GM10248 (cell line): Measurements from ENCODE around the gene TXNRD2.

Experiments used
- CTCF ChIA-PET: fragments of 300-600 bp; sonication (Branson Sonifier 250); formaldehyde crosslinking; extraction: SDS; loops from one replicate; lab custom pipeline; 2021; ENCODE audit warnings: antibody characterized with exemption; lab: Yijun Ruan, JAX
- POLR2A ChIA-PET: fragments of 350-650 bp; sonication (Branson Sonifier 250); formaldehyde crosslinking; extraction: SDS; loops from one replicate; lab custom pipeline; 2020; ENCODE audit warnings: antibody characterized with exemption; lab: Yijun Ruan, JAX
- DNase-seq: peaks from one replicate; pipeline ENCODE4 v3.0.0; 2012; ENCODE audit errors: extremely low spot score
- TF ChIP-seq, protein P1 (sequence below): IDR thresholded peaks from 2 replicates; pipeline ENCODE4 v1.5.1; 2012; ENCODE audit warnings: mild to moderate bottlenecking, low read depth; ENCODE audit errors: extremely low read depth, missing control alignments, control extremely low read depth

Gene TXNRD2

DNA sequence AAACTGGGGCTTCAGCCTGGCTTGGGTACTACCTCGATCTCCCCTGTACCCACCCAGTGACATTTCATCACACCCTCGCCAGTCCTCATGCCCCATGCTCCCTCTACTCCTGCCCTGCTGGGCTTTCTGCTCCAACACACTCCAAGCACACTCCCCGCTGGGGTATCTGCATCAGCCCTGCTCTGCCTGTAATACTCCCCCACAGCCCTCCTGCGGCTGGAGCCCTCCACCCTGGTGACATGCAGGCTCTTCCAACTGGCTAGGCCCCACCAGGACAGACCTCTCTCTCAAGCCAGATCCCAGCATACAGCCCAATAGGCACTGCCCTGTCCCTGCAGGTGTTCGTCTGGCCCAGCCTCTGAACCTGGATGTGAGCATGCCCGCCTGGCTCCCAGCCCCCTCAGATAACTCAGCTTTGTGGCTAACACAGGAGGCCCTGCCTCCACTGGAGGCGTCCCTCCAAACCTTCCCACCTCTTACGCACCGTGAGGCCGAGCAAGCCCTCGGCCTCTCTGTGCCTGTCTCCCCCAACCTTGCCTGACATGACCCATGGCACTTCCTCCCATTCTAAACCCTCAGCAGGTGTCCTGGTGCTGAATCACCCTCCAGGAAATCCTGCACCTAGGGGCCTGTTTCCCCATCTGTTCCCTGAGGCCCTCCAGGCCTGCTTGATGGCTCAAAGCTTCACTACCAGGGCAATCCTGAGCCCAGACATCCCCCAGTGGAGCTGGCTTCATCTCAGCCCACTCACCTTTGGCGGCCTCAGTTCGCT, 33.5 kb upstream of the TXNRD2 start:
- TF ChIP-seq, protein P1, sequence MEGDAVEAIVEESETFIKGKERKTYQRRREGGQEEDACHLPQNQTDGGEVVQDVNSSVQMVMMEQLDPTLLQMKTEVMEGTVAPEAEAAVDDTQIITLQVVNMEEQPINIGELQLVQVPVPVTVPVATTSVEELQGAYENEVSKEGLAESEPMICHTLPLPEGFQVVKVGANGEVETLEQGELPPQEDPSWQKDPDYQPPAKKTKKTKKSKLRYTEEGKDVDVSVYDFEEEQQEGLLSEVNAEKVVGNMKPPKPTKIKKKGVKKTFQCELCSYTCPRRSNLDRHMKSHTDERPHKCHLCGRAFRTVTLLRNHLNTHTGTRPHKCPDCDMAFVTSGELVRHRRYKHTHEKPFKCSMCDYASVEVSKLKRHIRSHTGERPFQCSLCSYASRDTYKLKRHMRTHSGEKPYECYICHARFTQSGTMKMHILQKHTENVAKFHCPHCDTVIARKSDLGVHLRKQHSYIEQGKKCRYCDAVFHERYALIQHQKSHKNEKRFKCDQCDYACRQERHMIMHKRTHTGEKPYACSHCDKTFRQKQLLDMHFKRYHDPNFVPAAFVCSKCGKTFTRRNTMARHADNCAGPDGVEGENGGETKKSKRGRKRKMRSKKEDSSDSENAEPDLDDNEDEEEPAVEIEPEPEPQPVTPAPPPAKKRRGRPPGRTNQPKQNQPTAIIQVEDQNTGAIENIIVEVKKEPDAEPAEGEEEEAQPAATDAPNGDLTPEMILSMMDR: no peak
- ChIA-PET CTCF (interaction anchor here (0.8 to 3.1 kb wide), 4 partner anchors 9 to 39 kb away, joined by 3 to 22 read pairs (median 4); no protein-coding TSS in a partner anchor), POLR2A (no interaction called here)
- DNase-seq: no peak

DNA sequence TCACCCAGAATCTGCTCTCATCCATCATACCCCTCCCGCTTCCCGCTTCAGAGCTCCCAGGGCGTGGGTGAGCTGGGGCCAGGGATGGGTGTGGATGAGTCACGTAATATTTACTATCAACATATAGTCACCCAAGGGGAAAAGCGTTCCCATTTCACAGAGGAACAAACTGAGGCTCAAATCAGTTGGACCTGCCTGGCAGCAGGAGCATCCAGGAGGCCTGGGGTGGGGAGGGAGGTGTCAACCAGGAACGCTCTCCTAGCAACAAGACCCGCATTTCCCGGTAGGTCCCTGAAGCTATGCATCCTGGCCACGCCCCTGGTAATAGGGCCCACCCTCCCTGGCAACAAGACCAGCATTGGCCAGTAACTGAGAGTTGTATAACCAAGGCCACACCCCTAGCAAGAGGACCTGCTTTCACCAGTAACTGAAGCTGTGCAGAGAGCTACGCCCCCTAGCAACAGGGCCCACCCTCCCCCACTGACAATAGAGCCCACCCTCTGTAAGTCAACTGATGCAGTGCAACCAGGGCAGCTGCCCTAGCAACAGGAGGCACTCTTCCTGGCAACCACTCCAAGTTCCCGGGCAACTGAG, 32.7 kb upstream of the TXNRD2 start:
- ChIA-PET CTCF (interaction anchor here (0.8 to 3.1 kb wide), 6 partner anchors 8 to 155 kb away, joined by 3 to 22 read pairs (median 4); no protein-coding TSS in a partner anchor), POLR2A (no interaction called here)
- peak; percentile 71 for DNase-seq
- TF ChIP-seq, protein P1: no peak

- ChIA-PET CTCF (interaction anchor here (0.9 to 3.1 kb wide), 6 partner anchors 8 to 156 kb away, joined by 3 to 22 read pairs (median 4); no protein-coding TSS in a partner anchor), POLR2A (no interaction called here)
- no peak for DNase-seq
- TF ChIP-seq, protein P1: no peak
These were observed 32.1 kb upstream of the TXNRD2 start for GRCh38 chr22:19973551-19974267.

DNA sequence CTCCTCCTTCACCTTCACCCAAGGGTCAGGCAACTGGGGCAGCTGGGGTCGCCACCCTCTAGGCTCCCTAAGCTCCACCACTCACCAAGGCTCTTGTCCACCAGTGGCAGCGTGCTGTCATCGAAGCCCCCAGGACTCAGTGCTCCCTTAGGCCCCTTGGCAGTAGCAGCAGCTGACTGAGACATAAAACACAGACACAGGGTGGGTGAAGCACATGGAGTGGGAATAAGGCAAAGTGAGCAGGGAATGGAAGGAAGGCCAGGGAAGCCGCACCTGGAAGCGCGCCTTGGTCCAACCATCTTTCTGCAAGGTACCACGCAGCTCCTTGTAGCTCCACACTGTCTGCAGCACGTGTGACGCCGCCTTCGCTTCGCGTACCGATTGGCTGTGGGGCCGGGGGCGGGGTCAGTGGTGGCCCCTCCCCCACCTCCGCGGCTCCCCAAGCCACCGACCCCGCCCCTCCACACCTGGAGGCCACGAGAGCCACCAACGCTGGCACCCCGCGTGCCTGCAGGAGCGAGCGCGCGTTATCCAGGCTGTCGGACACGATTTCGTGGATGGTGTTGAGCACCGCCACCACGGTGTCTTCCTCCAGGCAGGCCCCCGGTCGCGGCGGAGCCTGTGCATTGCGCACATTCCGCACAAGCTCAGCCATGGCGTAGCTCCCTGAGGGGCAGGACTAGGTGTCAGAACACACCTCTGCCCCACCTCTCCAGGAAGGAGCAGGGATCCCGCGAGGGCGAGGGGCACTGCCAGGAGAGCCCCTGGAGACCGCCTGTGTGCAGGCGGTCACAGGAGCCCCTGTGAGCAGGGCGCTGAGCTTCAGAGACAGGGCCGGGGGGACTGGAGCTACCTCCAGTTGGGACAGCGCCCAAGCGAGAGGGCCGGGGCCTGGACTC, 31.3 kb upstream of the TXNRD2 start:
- ChIA-PET POLR2A (no interaction called here), CTCF (interaction anchor here (0.7 to 3.1 kb wide), 7 partner anchors 8 to 156 kb away, joined by 3 to 22 read pairs (median 5); no protein-coding TSS in a partner anchor)
- no peak for DNase-seq
- TF ChIP-seq, protein P1: no peak

DNA sequence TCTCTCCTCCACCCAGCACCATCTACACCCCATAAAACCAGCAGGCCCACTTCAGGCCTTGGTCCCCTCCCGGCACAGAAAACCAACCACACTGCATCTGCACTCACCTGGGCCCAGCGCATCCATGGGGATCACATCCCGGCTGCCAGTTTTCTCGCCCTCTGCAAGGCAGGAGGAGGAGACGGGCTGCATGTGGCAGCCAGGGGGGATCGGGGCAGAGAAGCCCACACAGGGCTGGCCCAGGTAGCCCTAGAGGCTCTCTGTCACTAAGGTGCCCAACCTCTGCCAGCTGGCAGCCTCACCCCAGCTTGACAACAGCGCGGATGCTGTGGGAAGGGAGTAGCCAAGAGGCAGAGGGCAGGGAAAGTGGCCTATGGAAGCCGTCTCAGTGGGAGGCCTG, 30.6 kb upstream of the TXNRD2 start:
- TF ChIP-seq, protein P1: no peak
- no peak for DNase-seq
- CTCF ChIA-PET: interaction anchor here (1.1 to 3.1 kb wide), 9 partner anchors 9 to 242 kb away, joined by 3 to 22 read pairs (median 4); no protein-coding TSS in a partner anchor
- POLR2A ChIA-PET: no interaction called here
